Measurements from ENCODE around the gene SLC5A4. TPM values are rescaled to one million over a fixed set of nuclear protein-coding genes. Genes with fewer than 3 reads are reported as not detected.
"Not testable (repeated sequence)": the region's sequence is repeated elsewhere in the genome, so short reads cannot be mapped to it uniquely, and the experiment has no call there.

Gene SLC5A4
- polyA plus RNA-seq, 4 donors, result 0.65 to 2.3 (median 1.5) TPM

GRCh38 chr22:32202539-32203180 lies 52.5 kb downstream of the SLC5A4 start:
- DNase-seq (ENCODE audit: low read depth in 4 of 4, low spot score in 2 of 4), result peak in 2 of 4 donors; percentile 41 to 50

GRCh38 chr22:32202161-32202538 lies 53.0 kb downstream of the SLC5A4 start:
- DNase-seq (ENCODE audit: low read depth in 4 of 4, low spot score in 2 of 4), result no peak

DNA sequence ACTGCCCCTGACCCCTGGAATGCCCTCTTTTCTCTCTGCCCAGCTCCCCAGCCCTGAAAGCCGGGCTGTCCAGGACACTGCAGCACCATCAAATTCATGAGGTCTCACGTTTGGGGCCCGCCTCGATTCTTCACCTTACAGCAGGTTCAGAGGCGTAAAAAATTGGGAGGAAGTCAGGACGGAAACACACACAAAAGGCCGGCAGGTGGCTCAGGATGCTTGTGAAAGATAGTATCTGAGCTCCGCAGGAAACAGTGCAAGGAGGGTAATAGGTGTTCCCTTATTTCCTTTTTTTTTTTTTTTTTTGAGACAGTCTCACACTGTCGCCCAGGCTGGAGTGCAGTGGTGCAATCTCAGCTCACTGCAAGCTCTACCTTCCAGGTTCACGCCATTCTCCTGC lies 54.4 kb downstream of the SLC5A4 start:
- DNase-seq (ENCODE audit: low read depth in 4 of 4, low spot score in 2 of 4), result no peak

GRCh38 chr22:32199961-32200360 lies 55.2 kb downstream of the SLC5A4 start:
- DNase-seq (ENCODE audit: low read depth in 4 of 4, low spot score in 2 of 4), result no peak

- no peak for DNase-seq (ENCODE audit: low read depth in 4 of 4, low spot score in 2 of 4)
Observed at GRCh38 chr22:32199341-32199740, 55.8 kb downstream of the SLC5A4 start.

DNA sequence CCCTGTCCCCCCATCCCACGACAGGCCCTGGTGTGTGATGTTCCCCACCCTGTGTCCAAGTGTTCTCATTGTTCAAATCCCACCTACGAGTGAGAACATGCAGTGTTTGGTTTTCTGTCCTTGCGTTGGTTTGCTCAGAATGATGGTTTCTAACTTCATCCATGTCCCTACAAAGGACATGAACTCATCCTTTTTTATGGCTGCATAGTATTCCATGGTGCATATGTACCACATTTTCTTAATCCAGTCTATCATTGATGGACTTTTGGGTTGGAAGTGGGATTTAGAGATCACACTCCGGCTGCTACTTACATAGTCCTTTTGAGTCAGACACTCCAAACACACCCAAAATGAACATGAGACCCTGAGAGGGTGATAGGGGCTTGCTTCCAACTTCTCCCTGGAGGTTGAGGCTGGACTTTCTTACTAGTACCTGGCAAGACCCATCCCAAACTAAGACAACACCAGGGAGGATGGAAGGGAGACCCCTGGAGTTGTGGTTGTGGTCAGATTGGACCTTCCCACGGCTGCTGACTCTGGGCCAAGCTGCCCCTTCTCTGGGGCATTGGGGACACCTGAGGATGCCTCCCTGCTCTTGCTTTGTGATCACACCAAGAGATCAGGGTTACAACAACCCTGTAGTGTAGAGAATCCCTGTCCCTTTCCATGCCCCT lies 57.5 kb downstream of the SLC5A4 start:
- not testable (repeated sequence) for DNase-seq (ENCODE audit: low read depth in 4 of 4, low spot score in 2 of 4)

GRCh38 chr22:32195900-32196299 lies 59.2 kb downstream of the SLC5A4 start:
- not testable (repeated sequence) for DNase-seq (ENCODE audit: low read depth in 4 of 4, low spot score in 2 of 4)

DNA sequence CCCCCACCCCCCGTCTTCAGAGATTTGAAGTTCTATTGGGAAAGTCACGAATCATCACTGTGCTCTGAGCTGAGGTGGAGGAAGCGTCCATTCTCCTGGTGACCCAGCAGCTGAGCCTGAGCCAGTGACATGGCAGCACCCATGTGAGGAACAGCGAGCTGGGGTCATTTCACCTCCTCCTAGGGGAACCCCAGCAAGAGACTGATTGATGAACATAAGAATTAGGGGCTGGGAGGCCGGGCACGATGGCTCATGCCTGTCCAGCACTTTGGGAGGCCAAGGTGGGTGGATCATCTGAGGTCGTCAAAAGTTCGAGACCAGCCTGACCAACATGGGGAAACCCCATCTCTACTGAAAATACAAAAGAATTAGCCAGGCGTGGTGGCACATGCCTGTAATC lies 61.8 kb downstream of the SLC5A4 start:
- DNase-seq (ENCODE audit: low read depth in 4 of 4, low spot score in 2 of 4), result not testable (repeated sequence)

- DNase-seq (ENCODE audit: low read depth in 4 of 4, low spot score in 2 of 4), result not testable (repeated sequence)
Observed at GRCh38 chr22:32191021-32191420, 64.1 kb downstream of the SLC5A4 start.

- no peak for DNase-seq (ENCODE audit: low read depth in 4 of 4, low spot score in 2 of 4)
Observed at GRCh38 chr22:32185821-32186220, 69.3 kb downstream of the SLC5A4 start.

GRCh38 chr22:32183625-32184024 lies 71.5 kb downstream of the SLC5A4 start:
- DNase-seq (ENCODE audit: low read depth in 4 of 4, low spot score in 2 of 4), result no peak

GRCh38 chr22:32181043-32181442 lies 74.1 kb downstream of the SLC5A4 start:
- no peak for DNase-seq (ENCODE audit: low read depth in 4 of 4, low spot score in 2 of 4)

GRCh38 chr22:32177221-32177765 lies 77.9 kb downstream of the SLC5A4 start:
- DNase-seq (ENCODE audit: low read depth in 4 of 4, low spot score in 2 of 4), result no peak

- DNase-seq (ENCODE audit: low read depth in 4 of 4, low spot score in 2 of 4), result no peak
Observed at GRCh38 chr22:32175683-32176644, 79.2 kb downstream of the SLC5A4 start.

DNA sequence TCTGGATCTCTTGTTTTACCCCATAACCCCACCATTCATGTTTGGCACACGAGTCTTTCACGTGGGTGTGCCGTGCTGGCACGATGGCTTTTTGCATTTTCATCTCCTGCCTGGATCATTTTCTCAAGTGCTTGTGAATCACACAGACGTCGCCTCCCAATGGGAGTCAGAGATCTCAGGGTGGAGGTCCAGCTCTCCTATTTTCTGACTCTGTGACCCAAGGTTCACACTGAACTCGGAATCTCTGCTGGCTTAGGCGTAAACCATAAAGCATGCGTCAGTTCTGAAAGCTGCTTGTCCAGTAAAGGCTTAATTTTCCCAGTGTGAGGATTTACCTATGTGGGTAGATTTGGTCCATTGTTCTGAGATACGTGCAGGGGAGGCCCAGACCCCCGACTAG lies 80.0 kb downstream of the SLC5A4 start:
- DNase-seq (ENCODE audit: low read depth in 4 of 4, low spot score in 2 of 4), result no peak

Other genes starting within 250 kb of the SLC5A4 start
- gene SLC5A1, start 212.1 kb downstream of the SLC5A4 start, polyA plus RNA-seq (ENCODE audit: insufficient read length in 4 of 4), result 1 to 10 TPM in 1 of 4 donors, under 1 TPM in 3; 0.32 to 1.2 (median 0.44) TPM
- gene C22orf42, start 96.0 kb downstream of the SLC5A4 start, polyA plus RNA-seq (ENCODE audit: insufficient read length in 4 of 4), result not detected
- gene RFPL2, start 50.3 kb downstream of the SLC5A4 start, polyA plus RNA-seq (ENCODE audit: insufficient read length in 4 of 4), result under 1 TPM; 0.23 to 0.56 (median 0.36) TPM
- not detected for gene RFPL3, start 102.5 kb upstream of the SLC5A4 start, polyA plus RNA-seq (ENCODE audit: insufficient read length in 4 of 4)
- gene RTCB, start 156.9 kb upstream of the SLC5A4 start, polyA plus RNA-seq (ENCODE audit: insufficient read length in 4 of 4), result 100 to 1,000 TPM; 104 to 117 (median 106) TPM
- not detected for gene BPIFC, start 209.1 kb upstream of the SLC5A4 start, polyA plus RNA-seq (ENCODE audit: insufficient read length in 4 of 4)
- gene FBXO7, start 219.5 kb upstream of the SLC5A4 start, polyA plus RNA-seq (ENCODE audit: insufficient read length in 4 of 4), result 100 to 1,000 TPM; 109 to 123 (median 117) TPM